GM21529 (cell line): Measurements from ENCODE around the gene AOC2.
"Not testable (repeated sequence)": the region's sequence is repeated elsewhere in the genome, so short reads cannot be mapped to it uniquely, and the experiment has no call there.

ENCODE experiments used
- ATAC-seq: cut with Tn5 transposase; IDR thresholded peaks from one replicate; pipeline ENCODE4 v1.9.1; 2021; ENCODE audit not compliant: unreplicated experiment

AOC2 gene

DNA sequence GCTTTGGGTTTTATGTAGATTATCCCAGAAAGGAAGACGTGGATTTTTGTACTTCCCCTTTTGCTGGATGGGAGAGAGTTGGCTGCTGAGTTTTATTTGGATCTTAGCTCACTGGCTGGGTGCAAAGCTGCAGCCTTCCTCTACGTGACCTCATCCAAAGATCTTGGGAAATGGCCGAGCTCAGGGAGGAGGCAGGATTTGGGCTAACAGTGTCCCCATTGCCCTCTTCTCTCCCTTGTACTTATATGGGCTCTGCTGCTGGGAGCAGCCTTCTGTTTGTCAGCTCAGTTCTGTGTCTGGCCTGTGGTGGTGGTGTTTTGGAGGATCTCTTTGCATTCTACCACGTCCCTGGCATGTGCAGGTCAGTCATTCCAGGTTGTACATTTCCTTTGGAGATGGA lies 8.6 kb downstream of the AOC2 start:
- no peak for ATAC-seq

DNA sequence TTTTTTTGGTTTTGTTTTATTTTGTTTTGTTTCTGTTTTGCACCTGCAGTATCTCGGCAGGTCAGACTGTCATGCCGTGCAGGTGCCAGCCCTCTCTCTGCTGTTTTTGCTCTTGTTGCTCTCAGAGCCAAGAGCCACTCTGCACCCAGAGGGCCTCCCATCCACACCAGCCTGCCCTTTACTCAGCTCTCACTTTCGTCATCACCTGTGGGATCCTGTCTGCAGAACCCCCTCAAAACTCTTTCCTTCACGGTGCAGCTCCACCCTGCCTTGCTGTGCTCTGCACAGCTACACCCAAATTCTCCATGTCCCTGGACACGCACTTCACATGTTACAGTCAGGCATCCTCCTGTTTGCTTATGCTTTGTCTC lies 9.2 kb downstream of the AOC2 start:
- ATAC-seq, result no peak

DNA sequence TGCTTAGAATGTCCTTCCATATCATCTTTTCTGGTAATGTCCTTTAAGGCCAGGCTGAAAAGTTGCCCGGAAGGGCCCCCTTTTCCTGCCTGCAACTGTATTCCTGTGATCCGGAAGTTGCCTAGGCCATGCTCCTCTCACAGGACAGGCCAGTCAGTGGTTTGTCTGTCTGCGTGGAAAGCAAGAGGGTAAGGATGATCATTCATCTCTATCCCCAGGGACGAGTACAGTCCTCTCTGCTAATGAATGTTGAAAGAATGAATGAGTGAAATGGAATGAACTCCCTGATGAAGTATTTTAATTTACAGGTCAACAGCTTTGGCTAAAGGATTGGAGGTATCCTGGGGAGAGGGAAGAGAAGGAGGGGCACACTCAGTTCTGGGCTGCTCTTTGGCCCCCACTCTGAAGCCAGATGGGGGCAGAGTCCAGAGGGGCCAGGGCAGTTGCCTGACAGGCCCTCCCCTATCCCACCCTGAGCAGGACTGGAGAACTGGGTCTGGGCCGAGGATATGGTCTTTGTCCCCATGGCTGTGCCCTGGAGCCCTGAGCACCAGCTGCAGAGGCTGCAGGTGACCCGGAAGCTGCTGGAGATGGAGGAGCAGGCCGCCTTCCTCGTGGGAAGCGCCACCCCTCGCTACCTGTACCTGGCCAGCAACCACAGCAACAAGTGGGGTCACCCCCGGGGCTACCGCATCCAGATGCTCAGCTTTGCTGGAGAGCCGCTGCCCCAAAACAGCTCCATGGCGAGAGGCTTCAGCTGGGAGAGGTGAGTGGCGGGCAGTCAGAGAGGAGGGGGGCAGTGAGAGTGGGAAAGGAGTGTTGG lies 9.8 kb downstream of the AOC2 start:
- no peak for ATAC-seq

DNA sequence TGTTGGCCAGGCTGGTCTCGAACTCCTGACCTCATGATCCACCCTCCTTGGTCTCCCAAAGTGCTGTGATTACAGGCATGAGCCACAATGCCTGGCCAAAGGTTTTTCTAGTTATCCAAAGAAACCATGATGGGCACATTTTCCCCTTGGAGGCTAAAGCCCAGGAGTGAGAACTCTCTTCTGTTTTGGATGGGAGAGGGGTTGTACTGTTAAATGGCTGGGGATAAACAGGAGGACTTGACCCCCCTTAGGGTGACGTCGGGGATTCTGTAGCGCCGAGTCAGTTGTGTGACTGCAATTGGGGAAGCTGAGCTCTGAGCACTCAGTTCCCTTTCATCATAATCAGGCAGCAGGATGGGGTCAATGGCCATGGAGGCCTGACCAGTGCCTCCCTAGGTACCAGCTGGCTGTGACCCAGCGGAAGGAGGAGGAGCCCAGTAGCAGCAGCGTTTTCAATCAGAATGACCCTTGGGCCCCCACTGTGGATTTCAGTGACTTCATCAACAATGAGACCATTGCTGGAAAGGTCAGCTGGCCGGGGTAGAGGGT lies 10.7 kb downstream of the AOC2 start:
- no peak for ATAC-seq

DNA sequence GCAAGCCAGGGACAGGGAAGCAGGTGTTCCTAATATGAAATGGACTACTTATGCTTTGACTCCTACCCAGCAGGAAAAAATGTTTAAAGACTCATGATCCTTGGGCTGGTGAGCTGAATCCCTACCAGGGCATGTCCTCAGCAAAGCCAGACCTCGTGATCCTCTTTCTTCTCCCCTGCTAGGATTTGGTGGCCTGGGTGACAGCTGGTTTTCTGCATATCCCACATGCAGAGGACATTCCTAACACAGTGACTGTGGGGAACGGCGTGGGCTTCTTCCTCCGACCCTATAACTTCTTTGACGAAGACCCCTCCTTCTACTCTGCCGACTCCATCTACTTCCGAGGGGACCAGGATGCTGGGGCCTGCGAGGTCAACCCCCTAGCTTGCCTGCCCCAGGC lies 11.7 kb downstream of the AOC2 start:
- ATAC-seq, result not testable (repeated sequence)

DNA sequence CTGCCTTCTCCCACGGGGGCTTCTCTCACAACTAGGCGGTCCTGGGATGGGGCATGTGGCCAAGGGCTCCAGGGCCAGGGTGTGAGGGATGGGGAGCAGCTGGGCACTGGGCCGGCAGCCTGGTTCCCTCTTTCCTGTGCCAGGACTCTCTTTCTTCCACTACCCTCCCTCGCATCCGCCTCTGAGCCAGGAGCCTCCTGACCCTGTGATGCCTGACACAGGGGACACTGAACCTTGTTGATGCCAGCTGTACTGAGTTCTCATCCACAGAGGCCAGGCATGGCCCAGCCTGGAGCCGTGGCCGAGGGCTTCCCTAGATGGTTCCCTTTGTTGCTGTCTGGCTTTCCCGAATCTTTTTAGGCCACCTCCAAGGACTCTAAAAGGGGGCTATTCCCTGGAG lies 12.1 kb downstream of the AOC2 start:
- not testable (repeated sequence) for ATAC-seq

DNA sequence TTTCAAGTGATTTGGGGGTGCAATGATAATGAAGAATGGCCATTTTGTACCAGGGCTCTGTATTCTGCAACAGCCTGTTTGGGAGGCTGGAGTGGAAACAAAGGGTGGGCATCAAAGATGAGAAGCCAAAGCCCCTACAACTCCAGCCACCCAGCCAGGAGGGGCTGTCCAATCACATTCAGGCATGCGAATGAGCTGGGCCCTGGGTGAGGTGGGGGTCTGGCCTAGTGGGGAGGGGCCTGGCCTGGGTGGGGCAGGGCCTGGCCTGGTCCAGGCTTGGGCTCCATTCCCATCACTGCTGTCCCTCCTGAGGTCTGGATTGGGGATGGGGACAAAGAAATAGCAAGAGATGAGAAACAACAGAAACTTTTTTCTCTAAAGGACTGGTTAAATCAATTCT lies 13.0 kb downstream of the AOC2 start:
- no peak for ATAC-seq

DNA sequence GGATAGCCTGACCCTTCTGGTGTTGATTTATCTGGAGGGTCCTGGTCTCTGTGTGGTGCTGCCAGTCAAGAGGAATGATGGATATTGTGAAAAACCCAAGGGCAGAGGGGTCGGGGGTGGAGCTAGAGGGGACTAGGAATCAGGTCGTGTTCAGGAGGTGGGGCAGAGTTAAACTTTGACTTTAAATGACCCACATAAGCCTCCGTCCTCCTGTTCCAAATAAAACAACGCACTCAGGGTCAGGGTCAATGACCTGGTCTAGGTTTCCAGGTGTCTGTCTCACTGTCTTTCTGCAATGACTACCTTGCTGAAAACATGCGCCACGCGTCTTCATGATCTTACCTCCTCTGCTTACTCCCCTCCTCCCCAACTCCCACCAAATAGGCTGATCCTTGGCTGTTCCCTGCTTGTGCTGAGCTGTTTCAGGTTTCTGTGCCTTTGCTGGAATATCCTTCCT lies 21.3 kb downstream of the AOC2 start:
- no peak for ATAC-seq

DNA sequence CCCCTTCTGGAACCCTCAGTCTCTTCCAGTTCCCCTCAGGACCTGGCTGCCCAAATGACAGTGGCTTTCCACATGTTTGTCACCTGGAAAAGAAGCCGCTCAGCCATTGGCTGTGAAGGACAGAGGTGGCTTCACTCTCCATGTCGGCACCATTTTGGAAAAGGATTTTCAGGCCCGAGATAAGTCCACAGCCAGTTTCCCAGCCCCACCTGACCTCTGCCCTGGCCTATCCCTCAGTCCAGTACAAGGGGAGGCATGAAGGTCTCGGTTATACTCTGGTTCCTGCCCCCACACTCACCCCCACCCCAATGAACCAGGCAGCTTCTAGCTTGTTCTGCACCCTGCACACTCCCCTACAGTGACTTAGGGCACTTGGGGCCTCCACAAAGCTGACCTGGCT lies 21.8 kb downstream of the AOC2 start:
- no peak for ATAC-seq

DNA sequence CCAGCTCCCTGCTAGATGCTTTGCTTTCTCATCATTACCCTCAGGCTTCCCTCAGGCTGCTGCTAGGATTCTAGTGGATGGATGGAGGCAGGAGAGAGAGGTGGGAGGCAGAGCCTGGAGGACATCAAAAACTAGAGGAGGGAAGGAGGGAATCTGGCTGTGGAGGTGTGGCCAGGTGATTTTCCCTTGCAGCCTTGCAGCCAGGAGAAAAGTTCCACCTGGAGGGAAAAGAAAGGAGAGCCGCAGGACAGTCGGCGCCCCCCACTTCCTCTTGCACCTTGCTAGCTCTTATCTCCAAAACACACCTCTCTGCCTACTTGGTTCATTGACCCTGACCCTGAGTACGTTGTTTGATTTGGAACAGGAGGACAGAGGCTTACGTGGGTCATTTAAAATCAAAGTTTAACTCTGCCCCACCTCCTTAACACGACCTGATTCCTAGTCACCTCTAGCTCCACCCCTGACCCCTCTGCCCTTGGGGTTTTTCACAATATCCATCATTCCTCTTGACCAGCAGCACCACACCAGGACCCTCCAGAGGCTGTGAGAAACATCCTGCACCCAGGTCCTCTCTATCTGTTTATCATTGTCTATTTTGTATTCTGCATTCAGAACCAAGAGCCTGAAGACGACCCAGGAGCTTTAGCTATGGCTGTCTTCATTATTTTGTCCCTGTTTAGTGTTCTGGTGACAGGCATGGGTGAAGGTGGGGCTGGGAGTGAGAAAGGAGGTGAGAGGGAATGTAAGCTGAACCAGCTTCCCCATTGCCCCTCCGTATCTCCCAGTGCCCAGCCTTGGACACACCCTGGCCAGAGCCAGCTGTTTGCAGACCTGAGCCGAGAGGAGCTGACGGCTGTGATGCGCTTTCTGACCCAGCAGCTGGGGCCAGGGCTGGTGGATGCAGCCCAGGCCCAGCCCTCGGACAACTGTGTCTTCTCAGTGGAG lies 22.5 kb downstream of the AOC2 start:
- ATAC-seq, result no peak

DNA sequence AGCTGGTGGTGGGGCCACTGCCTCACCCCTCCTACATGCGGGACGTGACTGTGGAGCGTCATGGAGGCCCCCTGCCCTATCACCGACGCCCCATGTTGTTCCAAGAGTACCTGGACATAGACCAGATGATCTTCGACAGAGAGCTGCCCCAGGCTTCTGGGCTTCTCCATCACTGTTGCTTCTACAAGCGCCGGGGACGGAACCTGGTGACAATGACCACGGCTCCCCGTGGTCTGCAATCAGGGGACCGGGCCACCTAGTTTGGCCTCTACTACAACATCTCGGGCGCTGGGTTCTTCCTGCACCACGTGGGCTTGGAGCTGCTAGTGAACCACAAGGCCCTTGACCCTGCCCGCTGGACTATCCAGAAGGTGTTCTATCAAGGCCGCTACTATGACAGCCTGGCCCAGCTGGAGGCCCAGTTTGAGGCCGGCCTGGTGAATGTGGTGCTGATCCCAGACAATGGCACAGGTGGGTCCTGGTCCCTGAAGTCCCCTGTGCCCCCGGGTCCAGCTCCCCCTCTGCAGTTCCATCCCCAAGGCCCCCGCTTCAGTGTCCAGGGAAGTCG lies 23.4 kb downstream of the AOC2 start:
- not testable (repeated sequence) for ATAC-seq

DNA sequence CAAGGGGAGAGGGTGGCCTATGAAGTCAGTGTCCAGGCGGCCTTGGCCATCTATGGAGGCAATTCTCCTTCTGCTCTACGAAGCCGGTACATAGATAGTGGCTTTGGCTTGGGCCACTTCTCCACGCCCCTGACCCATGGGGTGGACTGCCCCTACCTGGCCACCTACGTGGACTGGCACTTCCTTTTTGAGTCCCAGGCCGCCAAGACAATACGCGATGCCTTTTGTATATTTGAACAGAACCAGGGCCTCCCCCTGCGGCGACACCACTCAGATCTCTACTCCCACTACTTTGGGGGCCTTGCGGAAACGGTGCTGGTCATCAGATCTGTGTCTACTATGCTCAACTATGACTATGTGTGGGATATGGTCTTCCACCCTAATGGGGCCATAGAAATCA lies 24.0 kb downstream of the AOC2 start:
- no peak for ATAC-seq

DNA sequence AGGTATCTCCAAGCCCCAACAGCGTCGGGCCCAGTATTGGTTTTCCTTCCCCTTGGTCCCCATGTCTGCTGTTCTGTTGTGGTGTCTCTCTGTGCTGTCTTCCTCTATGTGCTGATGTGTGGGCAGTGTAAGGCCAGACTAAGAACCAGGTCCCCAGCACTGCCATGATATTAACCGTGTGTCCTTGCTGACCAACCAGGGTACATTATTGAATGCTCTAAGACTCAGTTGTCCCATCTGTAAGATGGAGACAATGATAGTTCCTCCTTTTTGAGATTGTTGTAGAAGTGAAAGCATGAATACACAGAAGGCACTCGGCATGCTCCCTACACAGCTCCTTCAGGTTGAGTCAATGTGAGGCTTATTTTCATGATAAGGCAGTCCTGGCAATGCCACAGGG lies 27.3 kb downstream of the AOC2 start:
- no peak for ATAC-seq

DNA sequence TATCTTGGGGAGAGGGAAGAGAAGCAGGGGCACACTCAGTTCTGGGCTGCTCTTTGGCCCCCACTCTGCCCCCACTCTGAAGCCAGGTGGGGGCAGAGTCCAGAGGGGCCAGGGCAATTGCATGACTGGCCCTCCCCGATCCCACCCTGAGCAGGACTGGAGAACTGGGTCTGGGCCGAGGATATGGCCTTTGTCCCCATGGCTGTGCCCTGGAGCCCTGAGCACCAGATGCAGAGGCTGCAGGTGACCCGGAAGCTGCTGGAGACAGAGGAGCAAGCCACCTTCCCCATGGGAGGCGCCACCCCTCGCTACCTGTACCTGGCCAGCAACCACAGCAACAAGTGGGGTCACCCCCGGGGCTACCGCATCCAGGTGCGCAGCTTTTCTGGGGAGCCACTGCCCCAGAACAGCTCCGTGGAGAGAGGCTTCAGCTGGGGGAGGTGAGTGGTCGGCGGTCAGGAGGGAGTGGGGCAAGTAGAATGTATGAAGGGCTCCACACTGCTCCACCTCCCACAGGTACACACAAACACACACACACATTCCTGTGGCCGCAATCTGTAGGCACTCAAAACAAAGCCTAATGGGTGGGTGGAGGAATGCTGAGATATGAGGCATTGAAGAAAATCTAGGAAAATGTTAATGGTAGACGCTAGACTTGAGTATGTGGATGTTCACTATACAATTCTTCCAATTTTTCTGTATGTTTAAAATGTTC lies 28.0 kb downstream of the AOC2 start:
- no peak for ATAC-seq

DNA sequence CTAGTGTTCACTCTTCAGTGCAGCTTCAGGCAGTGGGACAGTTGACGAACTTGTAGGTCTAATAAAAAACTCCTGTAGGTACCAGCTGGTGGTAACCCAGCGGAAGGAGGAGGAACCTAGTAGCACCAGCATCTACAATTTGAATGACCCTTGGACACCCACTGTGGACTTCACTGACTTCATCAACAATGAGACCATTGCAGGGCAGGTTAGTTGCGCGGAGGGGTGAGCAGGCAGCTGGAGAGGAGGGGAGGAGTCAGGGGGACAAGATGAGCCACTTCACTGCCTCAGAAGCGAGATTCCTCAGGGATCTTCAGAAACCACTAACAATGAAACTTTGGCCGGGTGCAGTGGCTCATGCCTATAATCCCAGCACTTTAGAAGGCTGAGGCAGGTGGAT lies 28.9 kb downstream of the AOC2 start:
- no peak for ATAC-seq

DNA sequence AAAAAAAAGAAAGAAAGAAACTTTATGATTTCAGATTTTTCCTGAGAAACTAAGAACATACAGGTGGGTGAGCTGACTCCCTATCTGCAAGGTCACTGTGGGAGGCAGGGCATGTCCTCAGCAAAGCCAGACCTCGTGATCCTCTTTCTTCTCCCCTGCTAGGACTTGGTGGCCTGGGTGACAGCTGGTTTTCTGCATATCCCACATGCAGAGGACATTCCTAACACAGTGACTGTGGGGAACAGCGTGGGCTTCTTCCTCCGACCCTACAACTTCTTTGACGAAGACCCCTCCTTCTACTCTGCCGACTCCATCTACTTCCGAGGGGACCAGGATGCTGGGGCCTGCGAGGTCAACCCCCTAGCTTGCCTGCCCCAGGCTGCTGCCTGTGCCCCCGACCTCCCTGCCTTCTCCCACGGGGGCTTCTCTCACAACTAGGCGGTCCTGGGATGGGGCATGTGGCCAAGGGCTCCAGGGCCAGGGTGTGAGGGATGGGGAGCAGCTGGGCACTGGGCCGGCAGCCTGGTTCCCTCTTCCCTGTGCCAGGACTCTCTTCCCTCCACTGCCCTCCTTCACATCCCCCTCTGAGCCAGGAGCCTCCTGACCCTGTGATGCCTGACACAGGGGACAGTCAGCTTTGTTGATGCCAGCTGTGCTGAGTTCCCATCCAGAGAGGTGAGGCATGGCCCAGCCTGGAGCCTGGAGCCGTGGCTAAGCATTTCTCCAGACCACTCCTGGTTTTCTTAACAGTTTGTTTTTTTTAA lies 29.7 kb downstream of the AOC2 start:
- ATAC-seq, result not testable (repeated sequence)

DNA sequence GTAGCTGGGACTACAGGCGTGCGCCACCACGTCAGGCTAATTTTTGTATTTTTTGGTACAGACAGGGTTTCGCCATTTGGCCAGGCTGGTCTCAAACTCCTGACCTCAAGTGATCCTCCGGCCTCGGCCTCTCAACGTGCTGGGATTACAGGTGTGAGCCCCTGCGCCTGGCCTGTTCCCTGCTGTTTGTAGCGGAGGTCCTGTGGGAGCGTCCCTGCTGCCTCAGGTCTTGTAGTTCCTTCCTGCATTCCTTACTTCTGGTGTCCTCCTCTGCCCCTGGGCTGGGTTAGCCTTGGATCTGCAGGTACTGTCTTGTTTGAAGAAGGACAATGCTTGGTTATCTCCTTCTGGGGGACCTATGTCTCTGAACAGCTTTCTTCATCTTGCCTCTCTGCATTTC lies 32.7 kb downstream of the AOC2 start:
- ATAC-seq, result no peak

DNA sequence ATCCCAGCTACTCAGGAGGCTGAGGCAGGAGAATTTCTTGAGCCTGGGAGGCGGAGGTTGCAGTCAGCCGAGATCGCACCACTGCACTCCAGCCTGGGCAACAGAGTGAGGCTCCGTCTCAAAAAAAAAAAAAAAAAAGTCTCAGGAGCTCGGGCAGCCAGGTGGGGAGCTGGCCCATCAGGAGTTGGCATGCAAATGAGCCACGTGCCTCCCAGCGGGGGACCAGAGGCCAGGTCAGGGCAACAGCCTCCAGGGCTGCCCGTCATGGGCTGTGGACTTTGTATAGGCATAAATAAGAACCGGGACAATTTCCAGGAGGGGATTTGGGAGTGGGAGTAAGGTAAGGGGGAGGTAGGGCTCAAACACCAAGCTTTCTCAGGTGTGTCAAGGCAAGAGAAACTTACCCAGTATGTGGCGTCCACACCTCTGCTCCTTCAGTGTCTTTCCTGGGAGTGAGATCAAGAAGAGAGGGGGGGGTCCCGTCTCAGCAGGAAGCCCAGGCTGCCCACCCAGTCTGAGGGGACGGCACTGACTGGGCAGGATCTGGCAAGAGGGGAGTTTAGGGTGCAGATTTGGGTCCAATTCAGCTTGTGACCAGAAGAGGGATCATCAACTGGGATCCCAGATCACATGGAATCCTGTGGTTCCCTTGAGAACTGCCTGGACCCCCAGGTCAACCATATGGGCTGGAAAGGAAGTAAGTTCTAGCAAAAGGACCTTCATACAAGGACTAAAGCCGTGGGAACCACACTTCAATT lies 33.9 kb downstream of the AOC2 start:
- ATAC-seq, result no peak

DNA sequence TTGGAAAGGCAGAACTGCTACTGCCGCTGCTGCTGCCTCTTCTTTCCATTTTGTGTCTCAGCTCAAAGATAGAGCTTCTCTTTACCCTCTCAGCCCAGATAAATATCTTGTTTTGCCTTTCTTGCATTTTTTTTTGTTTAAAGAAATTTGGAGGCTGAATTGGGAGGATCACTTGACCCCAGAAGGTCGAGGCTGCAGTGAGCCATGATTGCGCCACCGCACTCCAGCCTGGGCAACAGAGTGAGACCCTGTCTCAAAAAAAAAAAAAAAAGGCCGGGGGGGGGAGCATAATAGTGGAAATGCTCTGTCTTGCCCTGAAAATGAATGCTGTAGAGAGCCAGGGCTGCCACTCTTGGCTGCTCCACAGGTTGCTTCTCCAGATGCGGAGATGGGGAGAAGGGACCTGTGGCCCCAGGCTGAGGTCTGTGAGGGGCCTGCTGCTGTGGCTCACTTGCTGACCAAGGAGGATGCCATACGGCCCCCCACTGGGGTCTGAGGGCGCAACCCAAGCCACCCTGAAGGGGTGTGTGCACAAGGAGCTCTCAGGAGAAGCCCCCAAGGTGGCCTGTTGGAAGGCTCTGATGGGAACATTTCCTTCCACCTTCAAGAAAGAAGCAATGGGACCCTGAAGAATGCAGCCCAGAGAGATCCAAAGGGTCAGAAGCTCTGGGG lies 34.7 kb downstream of the AOC2 start:
- ATAC-seq, result no peak
